Measurements from ENCODE around the gene CRACR2B.

CRACR2B gene

DNA sequence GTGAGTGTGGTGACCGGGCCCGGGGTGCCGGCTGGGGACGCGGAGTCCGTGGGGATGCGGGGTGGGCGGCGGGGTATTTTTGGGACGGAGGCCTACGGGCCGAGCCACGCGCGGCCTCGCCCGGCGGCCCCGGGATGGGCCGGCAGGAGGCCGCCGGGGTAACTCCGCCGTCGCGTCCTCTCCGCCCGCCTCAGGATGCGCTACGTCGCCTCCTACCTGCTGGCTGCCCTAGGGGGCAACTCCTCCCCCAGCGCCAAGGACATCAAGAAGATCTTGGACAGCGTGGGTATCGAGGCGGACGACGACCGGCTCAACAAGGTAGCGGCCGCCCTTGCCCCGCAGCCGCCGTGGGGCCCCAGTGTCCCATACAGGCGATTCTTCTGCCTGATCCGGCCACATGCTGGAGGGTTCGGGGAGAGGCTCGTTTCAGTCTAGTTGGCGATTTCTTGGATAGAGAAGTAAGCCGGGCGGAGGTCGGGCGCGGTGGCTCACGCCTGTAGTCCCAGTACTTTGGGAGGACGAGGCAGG is 17.6 kb upstream of the CRACR2B start:
- DNase-seq (ENCODE audit: low read depth in 3 of 3, low spot score in 1 of 3): no peak

DNA sequence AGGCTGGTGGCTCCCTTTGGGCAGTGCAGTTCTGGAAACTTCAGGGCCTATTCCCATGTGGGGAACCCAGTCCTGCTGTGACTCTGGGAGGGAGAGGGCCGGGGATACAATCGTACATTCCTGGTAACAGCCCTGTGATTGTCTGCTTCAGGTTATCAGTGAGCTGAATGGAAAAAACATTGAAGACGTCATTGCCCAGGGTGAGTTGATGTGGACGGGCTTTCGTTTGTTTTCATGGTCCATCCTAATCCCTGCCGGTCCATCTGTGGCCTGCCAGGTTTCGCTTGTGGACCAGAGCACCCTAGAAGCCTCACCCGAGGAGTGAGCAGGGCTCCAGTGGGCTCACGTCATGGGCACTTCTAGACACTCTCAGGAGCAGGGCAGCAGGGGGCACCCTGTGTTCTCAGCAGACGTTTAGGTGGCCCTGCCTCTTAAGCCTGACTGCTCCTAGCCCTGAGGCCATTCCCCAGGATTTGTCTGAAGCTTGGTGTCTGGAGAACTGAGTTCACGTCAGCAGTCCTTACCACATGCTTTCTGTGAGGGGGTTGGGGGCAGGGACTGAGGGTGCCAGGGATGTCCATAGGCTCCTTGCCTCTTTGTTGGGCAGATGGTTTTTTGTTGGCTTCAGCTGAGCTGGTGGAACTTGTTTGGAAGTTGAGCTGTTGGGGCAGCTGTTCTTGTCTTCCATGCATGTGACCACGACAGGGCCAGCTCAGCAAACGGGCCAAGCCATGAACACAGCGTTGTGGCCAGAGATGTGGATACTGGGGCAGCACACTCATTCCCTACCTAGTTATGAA is 16.1 kb upstream of the CRACR2B start:
- no peak for DNase-seq (ENCODE audit: low read depth in 3 of 3, low spot score in 1 of 3)

DNA sequence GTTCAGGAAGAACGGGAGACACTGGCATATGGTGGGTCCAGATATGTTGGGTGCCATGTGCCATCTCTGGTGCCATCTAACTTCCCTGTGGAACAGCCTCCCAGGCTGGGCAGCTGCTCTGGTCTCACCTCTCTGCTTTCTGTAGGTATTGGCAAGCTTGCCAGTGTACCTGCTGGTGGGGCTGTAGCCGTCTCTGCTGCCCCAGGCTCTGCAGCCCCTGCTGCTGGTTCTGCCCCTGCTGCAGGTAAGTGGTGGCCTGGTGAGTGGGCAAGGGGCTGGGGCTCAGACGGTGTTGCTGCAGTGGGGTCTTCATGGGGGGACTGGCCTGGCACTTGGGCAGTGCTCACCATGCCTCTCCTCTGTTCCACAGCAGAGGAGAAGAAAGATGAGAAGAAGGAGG is 15.3 kb upstream of the CRACR2B start:
- no peak for DNase-seq (ENCODE audit: low read depth in 3 of 3, low spot score in 1 of 3)

DNA sequence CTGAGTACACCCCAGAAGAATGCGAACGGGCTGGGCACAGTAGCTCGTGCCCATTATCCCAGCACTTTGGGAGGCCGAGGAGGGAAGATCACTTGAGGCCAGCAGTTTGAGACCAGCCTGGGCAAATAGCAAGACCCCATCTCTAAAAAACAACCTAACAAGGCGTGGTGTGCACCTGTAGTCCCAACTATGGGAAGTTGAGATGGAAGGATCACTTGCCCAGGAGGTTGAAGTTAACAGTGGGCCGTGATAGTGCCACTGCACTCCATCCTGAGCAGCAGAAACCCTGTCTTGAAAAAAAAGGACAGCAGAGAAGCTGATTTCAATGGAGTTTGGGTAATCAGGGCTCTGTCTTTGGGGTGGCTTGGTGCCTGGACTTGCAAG is 14.7 kb upstream of the CRACR2B start:
- no peak for DNase-seq (ENCODE audit: low read depth in 3 of 3, low spot score in 1 of 3)

DNA sequence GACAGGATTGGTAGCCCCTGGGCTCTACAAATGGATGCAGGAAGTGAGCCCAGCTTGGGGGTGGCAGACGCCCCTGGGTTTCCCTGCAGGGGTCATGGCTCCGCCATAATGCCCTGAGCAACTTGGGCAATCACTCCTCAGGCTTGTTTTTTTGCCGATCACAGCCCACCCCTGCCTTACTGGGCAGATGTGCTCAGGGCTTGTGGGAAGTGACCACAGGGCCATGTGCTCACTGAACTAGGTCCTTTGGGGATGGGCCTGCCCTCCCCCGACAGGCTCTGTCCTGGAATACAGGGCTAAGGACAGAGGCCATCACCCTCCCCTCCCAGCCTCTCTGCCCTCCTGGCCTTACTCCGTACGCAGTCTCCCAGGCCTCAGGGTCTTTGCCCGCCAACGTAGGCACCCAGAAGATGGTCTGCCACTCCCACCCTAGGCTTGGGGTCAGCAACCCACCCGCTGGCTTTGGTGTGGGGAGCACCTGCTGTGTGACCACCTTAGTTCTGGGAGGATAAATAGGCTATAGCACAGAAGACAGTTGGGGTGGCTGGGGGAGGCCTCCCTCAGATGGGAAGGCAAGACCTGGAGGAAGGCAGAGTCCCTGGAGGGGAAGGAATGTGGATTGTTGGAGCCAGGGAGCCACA is 14.1 kb upstream of the CRACR2B start:
- DNase-seq (ENCODE audit: low read depth in 3 of 3, low spot score in 1 of 3): no peak

DNA sequence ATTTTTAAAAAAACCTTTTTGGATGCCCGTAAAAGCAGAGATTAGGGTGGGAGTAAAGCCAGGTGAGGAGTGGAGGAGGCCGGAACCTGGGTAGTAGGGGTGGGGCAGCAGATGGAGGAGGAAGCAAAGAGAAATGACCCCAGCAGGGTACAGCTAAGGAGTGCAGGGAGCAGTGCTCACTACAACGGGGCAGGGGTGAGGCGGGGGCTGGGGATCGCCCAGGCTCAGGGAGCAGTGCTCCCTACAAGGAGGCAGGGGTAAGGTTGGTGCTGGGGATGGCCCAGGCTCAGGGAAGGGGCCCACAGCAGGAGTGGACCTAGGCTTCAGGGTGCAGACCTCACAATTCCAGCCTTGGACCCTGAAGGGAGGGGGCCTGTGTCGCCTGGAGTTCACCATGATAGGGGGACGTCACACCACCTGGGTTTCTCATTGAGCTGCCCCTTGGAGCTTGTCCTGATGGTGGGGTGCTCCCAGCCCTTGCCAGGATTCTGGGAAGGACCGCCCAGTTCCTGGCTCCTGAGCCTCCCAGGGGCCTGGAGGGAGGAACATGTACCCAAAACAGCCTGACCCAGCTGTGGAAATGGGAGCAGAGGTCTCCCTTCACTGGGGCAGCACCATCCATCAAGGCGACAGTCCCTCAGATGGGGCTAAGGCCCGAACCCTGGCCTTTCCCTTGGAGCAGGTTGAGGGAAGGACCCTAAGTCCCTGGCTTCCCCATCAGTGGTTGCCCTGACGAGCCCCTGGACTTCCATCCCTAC is 11.9 kb upstream of the CRACR2B start:
- DNase-seq (ENCODE audit: low read depth in 3 of 3, low spot score in 1 of 3): no peak

DNA sequence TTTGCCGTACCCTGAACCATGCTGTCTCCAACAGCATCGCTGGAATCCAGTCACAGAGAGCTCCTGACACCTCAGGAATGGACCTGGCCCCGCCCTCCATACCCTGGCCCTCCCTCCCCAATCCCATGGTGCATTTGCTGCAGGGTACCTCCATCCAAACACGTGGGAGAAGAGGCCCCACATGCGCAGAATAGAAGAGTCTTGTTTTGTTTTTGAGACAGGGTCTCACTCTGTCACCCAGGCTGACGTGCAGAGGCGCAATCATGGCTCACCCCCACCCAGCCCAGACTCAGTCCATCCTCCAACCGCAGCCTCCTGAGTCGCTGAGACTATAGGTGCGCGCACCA is 11.3 kb upstream of the CRACR2B start:
- no peak for DNase-seq (ENCODE audit: low read depth in 3 of 3, low spot score in 1 of 3)

DNA sequence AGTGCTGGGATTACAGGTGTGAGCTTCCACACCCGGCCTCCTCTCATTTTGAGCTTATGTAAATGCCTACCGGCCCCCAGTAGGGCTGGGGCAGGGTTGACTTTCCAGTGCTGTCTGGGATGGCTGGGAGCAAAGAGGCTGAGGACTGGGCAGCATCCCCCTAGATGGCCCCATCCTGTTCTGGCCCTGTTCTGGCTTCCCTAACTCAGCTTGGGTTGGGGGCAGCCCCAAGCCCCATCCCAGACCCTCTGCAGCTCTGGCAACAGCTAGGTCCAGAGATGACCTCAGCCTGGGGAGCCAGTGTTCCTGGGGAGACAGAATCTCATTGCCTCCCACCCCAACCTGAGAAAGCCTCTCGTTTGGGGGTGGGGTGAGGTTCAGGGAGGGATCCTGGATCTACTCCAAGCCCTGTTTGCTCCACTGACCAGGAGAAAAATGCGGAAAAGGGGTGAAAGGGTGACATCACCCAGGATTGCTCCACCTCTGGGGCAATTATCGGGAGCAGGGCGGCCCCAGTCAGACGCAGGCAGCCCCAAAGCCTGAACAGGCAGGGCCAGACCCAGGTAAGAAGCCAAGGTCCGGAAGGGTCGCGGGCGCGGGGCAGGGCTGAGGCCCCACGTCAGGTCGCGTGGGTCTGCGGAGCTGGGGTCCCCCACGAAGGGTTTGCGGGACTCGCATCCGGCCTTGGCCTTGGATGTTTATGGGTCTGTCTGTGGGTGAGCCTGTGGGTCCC is 9.2 kb upstream of the CRACR2B start, which contains the start of gene PNPLA2:
Gene PNPLA2 (plus strand): TSS at position 519 of the 733 bp plus-strand sequence. CDS start 805 bp downstream, outside the sequence.
- no peak for DNase-seq (ENCODE audit: low read depth in 3 of 3, low spot score in 1 of 3)

DNA sequence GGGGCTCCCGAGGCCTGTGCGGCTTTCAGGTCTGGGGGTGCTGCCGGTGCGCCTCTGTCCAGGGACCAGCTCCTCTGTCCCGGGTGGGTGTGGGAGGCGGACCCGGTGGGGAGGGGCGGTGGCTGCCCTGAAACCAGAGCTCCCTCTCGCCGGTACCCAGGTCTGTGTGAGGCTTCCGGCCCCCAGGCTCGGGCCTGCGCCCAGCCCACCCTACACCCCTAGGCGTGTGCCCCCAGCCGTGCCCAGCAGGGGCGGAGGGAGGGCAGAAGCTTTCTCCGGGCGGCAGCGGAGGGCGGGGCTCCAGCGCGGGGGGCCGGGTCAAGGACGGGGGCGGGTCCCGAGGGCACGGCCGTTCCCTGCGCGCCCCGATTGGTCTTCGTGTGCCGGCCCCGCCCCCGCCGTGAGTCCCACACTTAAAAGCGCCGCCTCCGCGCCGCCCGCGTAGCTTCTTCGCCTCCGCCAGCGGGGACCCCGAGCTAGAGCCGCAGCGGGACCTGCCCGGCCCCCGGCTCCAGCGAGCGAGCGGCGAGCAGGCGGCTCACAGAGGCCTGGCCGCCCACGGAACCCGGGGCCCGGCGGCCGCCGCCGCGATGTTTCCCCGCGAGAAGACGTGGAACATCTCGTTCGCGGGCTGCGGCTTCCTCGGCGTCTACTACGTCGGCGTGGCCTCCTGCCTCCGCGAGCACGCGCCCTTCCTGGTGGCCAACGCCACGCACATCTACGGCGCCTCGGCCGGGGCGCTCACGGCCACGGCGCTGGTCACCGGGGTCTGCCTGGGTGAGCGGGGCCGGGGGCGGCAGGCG is 8.4 kb upstream of the CRACR2B start:
- DNase-seq (ENCODE audit: low read depth in 3 of 3, low spot score in 1 of 3): peak; percentile 81 to 90 (median 86)

DNA sequence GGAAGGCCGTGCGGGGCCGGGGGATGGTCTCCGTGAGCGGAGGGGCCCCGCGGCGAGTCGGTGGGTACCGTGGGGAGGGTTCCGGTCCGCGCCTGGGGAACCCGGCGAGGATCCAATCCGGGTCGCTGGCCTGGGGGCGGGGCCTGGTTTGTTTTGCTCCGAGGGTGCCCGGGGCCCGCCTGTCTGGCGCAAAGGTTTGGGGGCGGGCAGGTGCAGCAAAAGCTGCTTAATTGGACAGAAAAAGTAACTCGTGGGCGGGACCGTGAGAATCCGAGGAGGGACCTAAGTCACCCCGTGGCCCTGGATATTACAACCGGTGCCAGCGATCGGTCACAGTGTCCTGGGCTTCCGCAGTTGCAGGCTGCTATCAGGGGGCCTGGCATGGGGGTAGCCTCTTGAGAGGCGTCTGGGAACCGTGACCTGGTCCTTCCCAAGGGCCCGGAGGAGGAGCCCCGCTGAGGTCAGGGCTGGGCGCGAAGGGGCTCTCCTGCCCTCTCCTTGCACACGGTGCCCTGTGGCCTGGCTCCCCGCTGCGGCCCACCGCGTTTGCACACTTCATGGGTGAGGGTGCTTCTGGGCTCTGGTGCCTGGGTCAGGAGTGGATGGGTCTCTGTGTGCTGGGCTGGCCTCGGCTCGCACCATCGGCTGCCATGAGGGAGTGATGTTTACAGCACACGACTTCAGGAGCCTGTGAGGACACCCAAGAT is 7.6 kb upstream of the CRACR2B start:
- peak; percentile 84 to 91 (median 85) for DNase-seq (ENCODE audit: low read depth in 3 of 3, low spot score in 1 of 3)

DNA sequence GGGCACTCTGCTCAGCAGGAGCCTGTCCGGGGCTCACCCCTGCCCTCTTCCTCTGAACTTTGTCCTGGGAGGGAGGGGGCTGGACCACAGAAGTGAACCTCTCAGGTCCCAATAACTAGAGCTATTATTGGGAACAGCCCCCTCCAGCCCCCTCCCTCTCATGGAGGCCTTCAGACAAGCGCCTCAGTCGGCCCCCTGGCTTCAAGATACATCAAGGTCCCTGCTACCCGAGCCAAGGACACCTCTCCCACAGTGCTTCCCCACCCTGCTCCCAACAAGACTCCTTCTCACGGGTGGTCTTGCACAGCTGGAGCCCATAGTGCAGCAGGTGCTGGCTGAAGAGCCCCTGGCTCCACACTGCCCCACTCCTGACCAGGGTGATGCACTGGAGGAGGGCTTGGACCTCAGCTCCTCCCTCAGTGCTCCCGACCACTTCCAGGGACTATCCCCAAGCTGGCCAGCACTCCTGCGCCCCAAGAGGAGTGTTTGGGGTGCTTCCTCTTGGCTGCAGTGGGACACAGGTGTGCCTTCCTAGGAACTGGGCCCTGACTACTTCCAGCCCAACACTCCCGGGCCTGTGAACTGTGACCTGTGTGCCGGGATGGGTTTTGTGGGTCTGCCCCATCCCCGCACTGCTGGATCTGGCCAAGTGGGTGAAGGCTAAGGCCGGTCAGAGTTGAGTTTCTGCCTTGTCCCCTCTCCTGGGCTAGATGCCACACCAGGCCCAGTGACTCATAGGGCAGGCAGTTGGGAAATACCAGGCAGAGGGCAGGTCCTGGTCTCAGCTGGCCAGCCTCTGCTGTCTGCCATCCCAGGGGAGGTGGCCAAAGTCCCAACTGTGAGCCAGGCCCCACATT is 6.8 kb upstream of the CRACR2B start:
- no peak for DNase-seq (ENCODE audit: low read depth in 3 of 3, low spot score in 1 of 3)

DNA sequence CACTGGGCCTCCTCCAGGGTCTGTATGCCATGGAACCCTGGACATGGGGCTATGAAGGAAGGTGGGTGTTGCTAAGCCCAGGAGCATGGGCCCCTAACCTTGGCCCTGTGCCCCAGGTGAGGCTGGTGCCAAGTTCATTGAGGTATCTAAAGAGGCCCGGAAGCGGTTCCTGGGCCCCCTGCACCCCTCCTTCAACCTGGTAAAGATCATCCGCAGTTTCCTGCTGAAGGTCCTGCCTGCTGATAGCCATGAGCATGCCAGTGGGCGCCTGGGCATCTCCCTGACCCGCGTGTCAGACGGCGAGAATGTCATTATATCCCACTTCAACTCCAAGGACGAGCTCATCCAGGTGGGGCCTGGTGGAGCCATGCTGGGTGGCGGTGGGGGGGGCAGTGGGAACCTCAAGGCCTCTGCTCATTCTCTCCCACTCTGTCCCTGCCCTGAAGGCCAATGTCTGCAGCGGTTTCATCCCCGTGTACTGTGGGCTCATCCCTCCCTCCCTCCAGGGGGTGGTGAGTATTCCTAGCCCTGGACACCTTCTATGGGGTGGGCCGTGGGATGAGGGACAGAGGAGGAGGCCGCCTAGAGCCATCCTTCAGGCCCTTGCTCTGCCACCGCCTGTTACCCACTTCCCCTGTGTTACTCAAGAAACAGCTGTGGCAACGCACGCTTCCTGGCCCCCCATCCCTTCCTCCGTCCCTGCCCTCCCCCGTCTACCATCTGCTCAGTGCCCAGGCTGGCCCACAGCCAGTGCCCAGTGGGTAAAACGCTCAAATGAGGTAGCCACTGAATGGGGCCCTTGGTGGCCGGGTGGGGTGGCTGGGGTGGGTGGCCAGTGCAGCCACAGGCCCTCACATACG is 6.0 kb upstream of the CRACR2B start:
- DNase-seq (ENCODE audit: low read depth in 3 of 3, low spot score in 1 of 3): no peak

DNA sequence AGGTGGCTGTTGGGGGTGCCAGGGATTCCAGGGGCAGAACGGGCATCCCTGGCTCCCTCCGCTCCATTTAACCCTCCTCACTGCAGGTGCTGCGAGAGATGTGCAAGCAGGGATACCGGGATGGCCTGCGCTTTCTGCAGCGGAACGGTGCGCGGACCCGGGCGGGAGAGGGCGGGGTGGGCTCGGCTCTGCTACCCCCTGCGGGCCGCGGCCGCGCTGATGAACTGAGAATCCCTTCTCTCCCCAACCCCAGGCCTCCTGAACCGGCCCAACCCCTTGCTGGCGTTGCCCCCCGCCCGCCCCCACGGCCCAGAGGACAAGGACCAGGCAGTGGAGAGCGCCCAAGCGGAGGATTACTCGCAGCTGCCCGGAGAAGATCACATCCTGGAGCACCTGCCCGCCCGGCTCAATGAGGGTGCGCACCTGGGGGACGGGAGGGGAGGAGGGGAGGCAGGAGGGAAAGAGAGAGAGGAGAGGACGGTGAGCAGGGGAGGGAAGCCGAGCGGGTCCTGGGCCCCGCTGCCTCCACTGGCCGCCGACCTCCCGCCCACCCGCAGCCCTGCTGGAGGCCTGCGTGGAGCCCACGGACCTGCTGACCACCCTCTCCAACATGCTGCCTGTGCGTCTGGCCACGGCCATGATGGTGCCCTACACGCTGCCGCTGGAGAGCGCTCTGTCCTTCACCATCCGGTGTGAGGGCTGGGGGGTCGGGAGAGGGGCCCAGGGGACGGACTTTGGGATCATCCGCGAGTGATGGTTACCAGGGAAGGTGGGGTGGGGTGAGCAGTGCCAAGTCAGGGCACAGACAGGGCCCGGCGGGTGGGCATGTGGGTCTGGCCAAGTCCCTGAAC is 4.1 kb upstream of the CRACR2B start:
- DNase-seq (ENCODE audit: low read depth in 3 of 3, low spot score in 1 of 3): no peak

DNA sequence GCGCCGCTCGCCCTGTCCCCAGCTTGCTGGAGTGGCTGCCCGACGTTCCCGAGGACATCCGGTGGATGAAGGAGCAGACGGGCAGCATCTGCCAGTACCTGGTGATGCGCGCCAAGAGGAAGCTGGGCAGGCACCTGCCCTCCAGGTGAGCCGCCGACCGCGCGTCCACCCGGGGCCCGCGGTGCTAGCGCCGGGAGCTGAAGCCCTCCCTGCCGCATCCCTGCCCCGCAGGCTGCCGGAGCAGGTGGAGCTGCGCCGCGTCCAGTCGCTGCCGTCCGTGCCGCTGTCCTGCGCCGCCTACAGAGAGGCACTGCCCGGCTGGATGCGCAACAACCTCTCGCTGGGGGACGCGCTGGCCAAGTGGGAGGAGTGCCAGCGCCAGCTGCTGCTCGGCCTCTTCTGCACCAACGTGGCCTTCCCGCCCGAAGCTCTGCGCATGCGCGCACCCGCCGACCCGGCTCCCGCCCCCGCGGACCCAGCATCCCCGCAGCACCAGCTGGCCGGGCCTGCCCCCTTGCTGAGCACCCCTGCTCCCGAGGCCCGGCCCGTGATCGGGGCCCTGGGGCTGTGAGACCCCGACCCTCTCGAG is 3.3 kb upstream of the CRACR2B start:
- no peak for DNase-seq (ENCODE audit: low read depth in 3 of 3, low spot score in 1 of 3)

DNA sequence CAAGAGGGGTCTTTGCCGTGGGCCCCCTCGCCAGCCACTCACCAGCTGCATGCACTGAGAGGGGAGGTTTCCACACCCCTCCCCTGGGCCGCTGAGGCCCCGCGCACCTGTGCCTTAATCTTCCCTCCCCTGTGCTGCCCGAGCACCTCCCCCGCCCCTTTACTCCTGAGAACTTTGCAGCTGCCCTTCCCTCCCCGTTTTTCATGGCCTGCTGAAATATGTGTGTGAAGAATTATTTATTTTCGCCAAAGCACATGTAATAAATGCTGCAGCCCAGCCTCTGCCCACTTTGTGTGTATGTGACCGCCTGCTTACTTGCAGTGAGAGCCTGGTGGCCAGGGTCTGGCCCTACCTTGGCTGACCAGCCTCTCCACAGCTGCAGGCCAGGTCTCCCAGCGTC is 2.8 kb upstream of the CRACR2B start:
- no peak for DNase-seq (ENCODE audit: low read depth in 3 of 3, low spot score in 1 of 3)

DNA sequence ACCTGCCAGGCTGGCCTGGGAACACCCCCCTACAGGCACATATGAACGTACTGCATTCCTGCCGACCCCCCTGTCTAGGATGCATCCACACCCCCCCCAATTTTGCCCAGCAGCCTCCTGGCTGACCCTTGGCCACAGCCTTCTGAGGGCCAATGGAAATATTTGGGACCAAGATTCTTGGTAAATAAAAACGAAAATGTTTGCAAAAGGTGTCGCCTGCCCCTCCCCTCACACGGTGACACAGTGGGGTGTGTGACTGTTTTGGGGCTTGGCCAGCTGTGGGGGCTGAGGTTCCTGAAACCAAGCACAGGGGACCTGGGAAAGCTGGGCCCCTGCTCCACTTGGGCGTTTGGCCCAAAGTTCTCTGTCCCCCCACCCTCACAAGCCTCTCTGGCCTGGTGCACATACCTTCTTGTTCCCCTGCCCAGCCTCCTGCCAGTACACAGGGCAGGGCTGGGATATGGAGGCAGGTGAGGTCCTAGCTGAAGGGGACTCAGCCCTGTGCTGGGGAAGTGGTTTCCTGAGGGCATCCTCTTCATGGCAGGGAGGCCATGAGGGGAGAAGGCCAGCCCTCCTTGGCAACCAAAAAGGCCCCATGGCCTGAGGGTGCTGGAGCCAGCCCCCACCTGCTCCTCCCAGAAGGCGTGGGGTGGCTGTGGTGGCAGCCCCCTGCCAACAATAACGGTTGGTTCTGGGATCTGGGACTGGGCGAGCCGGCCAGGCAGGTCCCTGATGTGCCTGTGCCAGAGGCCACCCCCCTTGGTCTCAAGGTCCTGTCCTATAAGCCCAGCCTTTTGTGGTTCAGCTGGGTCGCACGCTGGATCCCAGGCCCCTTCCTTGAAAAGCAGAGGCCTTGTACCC is 2.1 kb upstream of the CRACR2B start:
- DNase-seq (ENCODE audit: low read depth in 3 of 3, low spot score in 1 of 3): no peak
